Neural progenitor cell (in vitro differentiated cells): ENCODE data around the gene AMY1A.

Source experiments
- EZH2phosphoT487 ChIP-seq: fragments of 200-600 bp; sonication (generic); IDR thresholded peaks from 2 replicates; pipeline ENCODE4 v1.6.1; 2017; ENCODE audit warnings: antibody characterized with exemption
- TF ChIP-seq, protein P1 (sequence below): fragments of 200-600 bp; sonication (generic); IDR thresholded peaks from 2 replicates; pipeline ENCODE4 v1.5.1; 2017; ENCODE audit warnings: antibody characterized with exemption, mild to moderate bottlenecking

DNA sequence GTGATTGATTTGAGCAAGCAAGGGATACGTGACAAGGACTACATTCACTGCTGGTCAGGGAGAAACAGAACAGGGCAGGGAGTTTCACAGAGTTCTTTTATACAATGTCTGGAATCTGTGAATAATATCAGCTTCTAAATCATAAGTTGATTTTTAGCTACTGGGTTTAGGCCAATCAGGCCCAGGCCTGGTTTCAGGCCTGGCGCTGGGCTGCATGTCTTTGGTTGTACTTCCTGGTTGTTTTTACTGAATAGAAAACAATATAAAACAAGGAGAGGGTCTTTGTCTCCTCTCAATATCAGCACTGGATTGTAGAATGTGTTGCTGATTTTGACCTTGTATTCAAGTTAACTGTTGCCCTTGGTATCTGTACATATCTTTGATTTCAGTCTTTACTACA is 39.2 kb upstream of the AMY1A start:
- TF ChIP-seq, protein P1, sequence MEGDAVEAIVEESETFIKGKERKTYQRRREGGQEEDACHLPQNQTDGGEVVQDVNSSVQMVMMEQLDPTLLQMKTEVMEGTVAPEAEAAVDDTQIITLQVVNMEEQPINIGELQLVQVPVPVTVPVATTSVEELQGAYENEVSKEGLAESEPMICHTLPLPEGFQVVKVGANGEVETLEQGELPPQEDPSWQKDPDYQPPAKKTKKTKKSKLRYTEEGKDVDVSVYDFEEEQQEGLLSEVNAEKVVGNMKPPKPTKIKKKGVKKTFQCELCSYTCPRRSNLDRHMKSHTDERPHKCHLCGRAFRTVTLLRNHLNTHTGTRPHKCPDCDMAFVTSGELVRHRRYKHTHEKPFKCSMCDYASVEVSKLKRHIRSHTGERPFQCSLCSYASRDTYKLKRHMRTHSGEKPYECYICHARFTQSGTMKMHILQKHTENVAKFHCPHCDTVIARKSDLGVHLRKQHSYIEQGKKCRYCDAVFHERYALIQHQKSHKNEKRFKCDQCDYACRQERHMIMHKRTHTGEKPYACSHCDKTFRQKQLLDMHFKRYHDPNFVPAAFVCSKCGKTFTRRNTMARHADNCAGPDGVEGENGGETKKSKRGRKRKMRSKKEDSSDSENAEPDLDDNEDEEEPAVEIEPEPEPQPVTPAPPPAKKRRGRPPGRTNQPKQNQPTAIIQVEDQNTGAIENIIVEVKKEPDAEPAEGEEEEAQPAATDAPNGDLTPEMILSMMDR, result no peak
- TF ChIP-seq EZH2phosphoT487, result no peak
